Measurements from ENCODE around the gene HMGCS2.

Gene HMGCS2

DNA sequence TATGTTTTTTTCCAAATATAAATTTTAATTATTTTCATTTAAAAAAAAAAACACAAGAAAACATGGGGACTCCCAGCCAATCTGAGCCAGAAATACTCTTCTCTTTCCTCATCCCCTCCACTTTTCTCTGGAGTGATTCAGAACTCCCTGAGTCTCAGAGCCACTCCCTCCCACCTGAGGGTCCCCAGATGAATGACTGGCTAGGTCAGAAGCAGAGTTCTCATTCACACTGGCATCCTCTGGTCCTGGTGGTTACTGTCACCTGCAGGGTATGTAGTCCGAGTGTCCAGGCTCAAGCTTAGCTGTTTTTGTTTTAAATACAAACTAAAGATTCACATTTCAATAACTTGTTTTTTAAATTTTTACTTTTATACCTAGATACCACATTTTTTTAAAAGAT is 6.3 kb downstream of the HMGCS2 start:
- TF ChIP-seq, protein P1, sequence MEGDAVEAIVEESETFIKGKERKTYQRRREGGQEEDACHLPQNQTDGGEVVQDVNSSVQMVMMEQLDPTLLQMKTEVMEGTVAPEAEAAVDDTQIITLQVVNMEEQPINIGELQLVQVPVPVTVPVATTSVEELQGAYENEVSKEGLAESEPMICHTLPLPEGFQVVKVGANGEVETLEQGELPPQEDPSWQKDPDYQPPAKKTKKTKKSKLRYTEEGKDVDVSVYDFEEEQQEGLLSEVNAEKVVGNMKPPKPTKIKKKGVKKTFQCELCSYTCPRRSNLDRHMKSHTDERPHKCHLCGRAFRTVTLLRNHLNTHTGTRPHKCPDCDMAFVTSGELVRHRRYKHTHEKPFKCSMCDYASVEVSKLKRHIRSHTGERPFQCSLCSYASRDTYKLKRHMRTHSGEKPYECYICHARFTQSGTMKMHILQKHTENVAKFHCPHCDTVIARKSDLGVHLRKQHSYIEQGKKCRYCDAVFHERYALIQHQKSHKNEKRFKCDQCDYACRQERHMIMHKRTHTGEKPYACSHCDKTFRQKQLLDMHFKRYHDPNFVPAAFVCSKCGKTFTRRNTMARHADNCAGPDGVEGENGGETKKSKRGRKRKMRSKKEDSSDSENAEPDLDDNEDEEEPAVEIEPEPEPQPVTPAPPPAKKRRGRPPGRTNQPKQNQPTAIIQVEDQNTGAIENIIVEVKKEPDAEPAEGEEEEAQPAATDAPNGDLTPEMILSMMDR (IDR thresholded peaks at IDR 0.05; ENCODE audit: extremely low read depth, missing control alignments) = no peak
- DNase-seq (ENCODE audit: low spot score) = no peak

DNA sequence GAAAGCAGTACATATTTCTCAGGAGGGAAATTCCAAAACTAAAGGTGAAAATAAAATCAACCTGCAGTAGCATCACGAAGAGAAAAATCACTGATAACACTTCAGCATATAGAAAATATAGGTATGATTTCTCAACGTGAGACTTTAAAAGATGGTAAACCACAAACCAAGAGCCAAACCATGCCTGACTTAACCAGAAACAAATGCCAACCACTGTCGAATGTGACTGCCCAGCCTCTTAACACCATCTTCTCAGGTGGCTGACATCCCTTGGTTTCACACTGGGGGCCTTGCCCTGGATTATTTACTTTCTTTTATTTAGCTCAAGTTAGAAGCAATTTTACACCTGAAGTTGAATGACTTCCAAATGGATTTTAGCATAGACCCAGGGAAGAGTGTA is 10.1 kb downstream of the HMGCS2 start:
- DNase-seq (ENCODE audit: low spot score) = no peak
- TF ChIP-seq, protein P1 (IDR thresholded peaks at IDR 0.05; ENCODE audit: extremely low read depth, missing control alignments) = no peak

DNA sequence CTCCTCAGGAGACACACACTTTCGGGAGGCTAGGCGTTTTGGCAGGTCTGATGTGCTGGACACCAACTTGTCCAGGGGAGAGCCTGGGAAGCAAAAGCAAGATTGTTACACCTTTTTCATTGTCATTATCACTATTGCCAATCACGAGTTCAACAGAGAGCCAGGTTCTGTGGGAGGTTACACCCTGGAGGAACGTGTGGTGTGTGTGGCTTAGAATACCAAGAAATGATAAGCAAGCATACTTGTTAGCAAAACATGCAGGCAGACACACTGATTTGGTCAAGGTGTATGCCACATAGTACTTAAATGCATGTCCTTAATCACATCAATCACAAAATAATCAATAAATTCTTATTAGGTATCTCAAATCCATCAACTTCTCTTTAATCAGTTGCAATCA is 16.1 kb downstream of the HMGCS2 start:
- no peak for DNase-seq (ENCODE audit: low spot score)
- TF ChIP-seq, protein P1 (IDR thresholded peaks at IDR 0.05; ENCODE audit: extremely low read depth, missing control alignments) = no peak

GRCh38 chr1:119748040-119748439 is 20.7 kb downstream of the HMGCS2 start:
- no peak for DNase-seq (ENCODE audit: low spot score)
- TF ChIP-seq, protein P1 (IDR thresholded peaks at IDR 0.05; ENCODE audit: extremely low read depth, missing control alignments) = no peak

DNA sequence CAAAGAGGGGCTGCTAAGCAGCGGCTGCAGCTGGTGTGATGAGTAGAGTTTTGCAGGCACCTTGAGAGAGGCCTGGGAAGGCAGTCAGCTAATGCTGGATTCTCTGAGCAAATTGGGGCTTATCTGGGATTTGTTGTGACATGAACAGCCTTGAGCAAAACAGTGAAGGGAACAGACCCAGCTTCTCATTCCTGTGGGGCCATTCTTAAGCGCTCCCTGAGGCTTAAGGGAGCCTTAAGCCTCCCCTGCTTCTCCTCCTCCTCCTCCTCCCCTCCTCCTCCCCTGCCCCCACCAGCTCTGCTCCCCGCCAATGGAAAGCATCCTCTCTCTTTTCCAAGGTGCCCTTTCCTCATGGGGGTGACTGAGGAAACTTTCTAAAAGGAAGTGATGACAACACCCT is 21.3 kb downstream of the HMGCS2 start:
- TF ChIP-seq, protein P1 (IDR thresholded peaks at IDR 0.05; ENCODE audit: extremely low read depth, missing control alignments) = no peak

DNA sequence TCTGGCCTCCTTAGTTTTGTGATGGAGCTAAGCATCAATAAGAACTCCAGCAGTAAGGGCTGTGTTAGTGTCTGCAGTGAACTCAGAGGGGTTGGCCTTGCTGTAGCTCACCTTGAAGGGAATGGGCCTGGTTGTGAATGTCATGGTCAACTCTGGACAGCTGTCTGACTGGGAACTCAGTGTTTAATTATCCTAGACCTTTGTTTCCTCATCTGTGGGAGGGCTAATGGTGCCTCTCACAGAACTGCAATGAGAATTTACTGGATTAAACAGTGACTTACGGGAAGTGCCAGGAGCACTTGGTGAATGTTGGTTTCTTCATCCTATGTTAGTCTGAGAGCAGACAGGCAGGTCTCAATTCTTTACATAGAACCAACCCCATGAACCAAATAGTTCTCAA is 23.7 kb downstream of the HMGCS2 start:
- DNase-seq (ENCODE audit: low spot score) = no peak
- TF ChIP-seq, protein P1 (IDR thresholded peaks at IDR 0.05; ENCODE audit: extremely low read depth, missing control alignments) = no peak

More for the DNA sequence above, 21.3 kb downstream of the HMGCS2 start:
- DNase-seq (ENCODE audit: low spot score) = no peak

DNA sequence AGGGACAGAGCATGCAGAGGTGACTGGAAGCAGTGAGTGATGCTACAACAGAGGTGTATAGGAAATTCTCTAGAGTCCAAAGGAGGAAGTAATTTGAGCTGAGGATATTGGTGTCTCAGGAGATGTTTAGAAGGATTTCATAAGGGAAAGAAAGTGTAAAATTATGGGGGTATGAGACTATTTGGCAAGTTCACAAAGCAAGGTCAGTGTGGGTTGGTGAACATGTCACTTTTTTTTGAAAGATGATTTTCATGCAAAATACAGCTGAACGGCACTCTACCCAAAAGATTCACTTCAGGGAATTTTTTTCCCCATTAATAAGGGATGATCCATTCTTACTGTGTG is 24.1 kb downstream of the HMGCS2 start:
- TF ChIP-seq, protein P1 (IDR thresholded peaks at IDR 0.05; ENCODE audit: extremely low read depth, missing control alignments) = no peak
- DNase-seq (ENCODE audit: low spot score) = no peak

Data from GM20000 (cell line).